A673 (cell line): ENCODE data around the gene FHIT. TPM values are rescaled to one million over a fixed set of nuclear protein-coding genes. Genes with fewer than 3 reads are reported as not detected.

ENCODE experiments used
- BruUV-seq: library from RNA; stranded (reverse); fragments of 400-500 nt; replicated peaks from 2 replicates; lab custom pipeline; 2021; lab: Mats Ljungman, UMichigan
- CTCF ChIA-PET: fragments of 300-600 bp; sonication (Branson Sonifier 250); formaldehyde crosslinking; loops from one replicate; lab custom pipeline; 2022; ENCODE audit warnings: antibody characterized with exemption; lab: Charles Lee
- POLR2A ChIA-PET: fragments of 300-600 bp; sonication (Branson Sonifier 250); formaldehyde crosslinking; loops from one replicate; lab custom pipeline; 2022; ENCODE audit warnings: antibody characterized with exemption; ENCODE audit not compliant: low non-redundant PET; lab: Charles Lee
- DNase-seq: peaks from one replicate; pipeline ENCODE4 v3.0.0-alpha.2; 2015; ENCODE audit warnings: low spot score
- H3K27ac ChIP-seq: fragments of 200-600 bp; sonication (generic); 2 replicates; pipeline ENCODE4 v1.5.1; 2016; ENCODE audit warnings: mixed run types, low read depth, mild to moderate bottlenecking, mixed read lengths, antibody characterized with exemption, low read length; ENCODE audit not compliant: poor library complexity, severe bottlenecking
- H3K27me3 ChIP-seq: fragments of 200-600 bp; sonication (generic); replicated peaks from 2 replicates; pipeline ENCODE4 v1.6.1; 2017; ENCODE audit warnings: mixed run types, low read depth, mild to moderate bottlenecking, mixed read lengths, antibody characterized with exemption, low read length; ENCODE audit not compliant: insufficient read depth, poor library complexity
- H3K36me3 ChIP-seq: fragments of 200-600 bp; sonication (generic); 2 replicates; pipeline ENCODE4 v1.6.1; 2016; ENCODE audit warnings: mixed run types, mild to moderate bottlenecking, mixed read lengths, antibody characterized with exemption, low read length; ENCODE audit not compliant: insufficient read depth, poor library complexity, severe bottlenecking
- H3K4me1 ChIP-seq: fragments of 200-600 bp; sonication (generic); 2 replicates; pipeline ENCODE4 v1.6.1; 2017; ENCODE audit warnings: mixed run types, mild to moderate bottlenecking, mixed read lengths, antibody characterized with exemption, low read length; ENCODE audit not compliant: insufficient read depth, poor library complexity, severe bottlenecking
- H3K4me3 ChIP-seq: fragments of 200-600 bp; sonication (generic); 2 replicates; pipeline ENCODE4 v1.5.1; 2016; ENCODE audit warnings: low read depth, mixed run types, mild to moderate bottlenecking, mixed read lengths, low read length; ENCODE audit not compliant: poor library complexity, severe bottlenecking
- H3K9me3 ChIP-seq: fragments of 200-600 bp; sonication (generic); 2 replicates; pipeline ENCODE4 v1.6.1; 2016; ENCODE audit warnings: mixed run types, low read depth, mild to moderate bottlenecking, mixed read lengths, antibody characterized with exemption, low read length; ENCODE audit not compliant: poor library complexity, severe bottlenecking
- CTCF ChIP-seq: fragments of 300-800, 200-600 bp; sonication (generic); conservative IDR thresholded peaks from 2 replicates; pipeline ENCODE4 v1.5.1; 2017; ENCODE audit warnings: low read depth, mild to moderate bottlenecking, antibody characterized with exemption, low read length, moderate library complexity, mixed read lengths
- EZH2 ChIP-seq: fragments of 200-600 bp; sonication (generic); IDR thresholded peaks from 2 replicates; pipeline ENCODE4 v1.6.1; 2017; ENCODE audit warnings: borderline replicate concordance, low read depth, mild to moderate bottlenecking, mixed read lengths, antibody characterized with exemption, low read length; ENCODE audit not compliant: poor library complexity, severe bottlenecking
- intact Hi-C: fragments of 100-400 bp; cut with micrococcal nuclease; formaldehyde crosslinking; loops from one replicate; pipeline ENCODE4 v1.10.0; 2022; ENCODE audit not compliant: unreplicated experiment
- total RNA-seq: library from RNA; stranded (reverse); gene quantifications from 2 replicates; pipeline ENCODE4 v1.2.3, GENCODE V29; 2021

Gene FHIT
- total RNA-seq, 1 experiment from 2014 or later = not detected

DNA sequence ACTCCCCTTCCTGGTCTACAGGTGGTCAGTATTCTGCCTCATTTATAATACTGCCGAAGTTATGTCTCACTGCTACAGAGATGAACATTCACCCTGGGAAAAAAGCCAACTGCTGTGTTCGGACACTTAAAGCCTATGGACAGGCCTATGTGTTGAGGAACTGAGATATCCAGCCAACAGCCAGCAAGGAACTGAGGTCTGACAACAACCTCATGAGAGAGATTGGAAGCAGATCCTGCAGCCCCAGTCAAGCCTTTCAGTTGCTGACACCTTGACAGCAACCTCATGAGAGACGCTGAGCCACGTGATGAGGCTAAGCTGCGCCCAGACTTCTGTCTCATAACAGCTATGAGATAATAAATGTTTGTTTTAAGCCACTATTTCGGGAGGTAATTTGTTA lies 18.2 kb upstream of the FHIT start:
- H3K36me3 ChIP-seq = no peaks in the 10 kb centered on the region
- H3K4me1 ChIP-seq = no peaks in the 10 kb centered on the region
- intact Hi-C loops = no loop called here
- TF ChIP-seq CTCF = no peak
- TF ChIP-seq EZH2 = no peak
- H3K27me3 ChIP-seq = no peaks in the 10 kb centered on the region
- H3K9me3 ChIP-seq = no peaks in the 10 kb centered on the region
- H3K27ac ChIP-seq = no peak overlapping the region
- CTCF ChIA-PET = no interaction called here
- BruUV-seq = no TSS peak
- H3K4me3 ChIP-seq = no peak overlapping the region
- POLR2A ChIA-PET = no interaction called here
- no peak for DNase-seq

GRCh38 chr3:61268644-61269043 lies 17.4 kb upstream of the FHIT start:
- ChIA-PET CTCF (no interaction called here), POLR2A (no interaction called here)
- BruUV-seq = no TSS peak
- intact Hi-C loops = no loop called here
- no peaks in the 10 kb centered on the region for H3K4me1 ChIP-seq
- no peaks in the 10 kb centered on the region for H3K9me3 ChIP-seq
- no peak for DNase-seq
- H3K27ac ChIP-seq = no peak overlapping the region
- H3K4me3 ChIP-seq = no peak overlapping the region
- TF ChIP-seq CTCF = no peak
- no peak for TF ChIP-seq EZH2
- no peaks in the 10 kb centered on the region for H3K27me3 ChIP-seq
- H3K36me3 ChIP-seq = no peaks in the 10 kb centered on the region

DNA sequence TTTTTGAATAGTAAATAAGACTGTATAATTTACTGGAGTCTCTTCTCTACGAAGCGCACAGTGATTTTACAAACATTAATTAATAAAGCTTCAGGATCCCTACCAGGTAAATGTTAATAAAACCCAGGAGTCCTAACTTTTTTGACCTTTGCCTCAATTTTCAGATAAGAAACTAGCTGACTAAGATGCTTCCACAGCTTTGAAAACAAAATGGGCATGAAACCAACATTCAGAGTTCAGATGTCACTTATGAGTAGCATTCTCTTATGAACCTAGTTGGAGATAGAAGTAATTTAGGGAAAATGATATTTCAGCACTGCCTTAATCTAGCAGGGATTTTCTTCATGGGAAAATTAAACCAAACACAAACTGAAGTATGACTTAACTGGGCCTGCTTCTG lies 13.0 kb upstream of the FHIT start:
- H3K27ac ChIP-seq = no peak overlapping the region
- H3K4me3 ChIP-seq = no peak overlapping the region
- intact Hi-C loops = no loop called here
- no peaks in the 10 kb centered on the region for H3K9me3 ChIP-seq
- H3K36me3 ChIP-seq = no peaks in the 10 kb centered on the region
- ChIA-PET CTCF (no interaction called here), POLR2A (no interaction called here)
- H3K4me1 ChIP-seq = no peaks in the 10 kb centered on the region
- H3K27me3 ChIP-seq = no peaks in the 10 kb centered on the region
- TF ChIP-seq EZH2 (no peak), CTCF (no peak)
- BruUV-seq = no TSS peak
- no peak for DNase-seq
